ENCODE data around the gene SEC16A.

The SEC16A gene

DNA sequence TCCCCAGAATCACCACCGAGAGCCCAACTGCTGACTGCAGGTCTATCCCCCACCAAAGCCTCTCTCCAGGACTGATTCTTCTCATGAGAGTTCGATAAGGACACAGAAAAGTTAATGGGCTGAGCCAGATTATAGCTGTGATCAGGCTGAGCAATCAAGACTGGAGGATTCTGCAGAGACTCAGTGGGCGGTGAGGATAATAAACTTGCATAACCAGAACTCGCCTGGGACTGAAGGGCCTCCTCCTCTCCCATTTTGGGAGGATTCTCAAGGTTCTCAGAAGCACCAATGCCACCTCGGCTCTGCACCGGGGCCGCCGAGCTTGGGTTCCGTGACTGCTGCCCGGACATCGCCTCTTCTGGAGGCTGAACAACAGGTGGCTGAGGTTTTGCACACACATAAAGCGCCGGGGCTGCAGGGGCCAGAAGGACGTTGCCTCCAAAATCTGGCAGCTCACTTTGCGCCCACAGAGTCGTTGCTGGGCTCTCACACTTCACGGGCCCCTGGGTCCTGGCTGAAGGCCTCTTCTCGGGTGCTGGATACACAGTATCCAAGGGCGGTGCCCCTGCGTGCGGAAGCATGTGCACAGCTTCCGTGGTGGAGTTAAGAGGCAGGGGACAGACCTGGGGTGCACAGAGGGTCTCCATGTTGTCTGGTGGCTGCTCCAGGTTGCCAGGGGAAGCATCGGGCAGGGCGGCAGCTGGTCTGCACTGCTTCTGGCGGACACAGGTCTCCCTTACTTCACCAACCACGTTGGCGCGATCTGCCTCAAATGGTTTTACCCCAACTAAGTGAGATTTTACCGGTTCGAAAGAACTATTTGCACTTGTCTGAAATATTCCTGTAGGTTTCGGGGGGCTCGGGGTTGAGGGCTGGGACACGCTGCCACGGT is 7.6 kb downstream of the SEC16A start:
- TF ChIP-seq, protein P1, sequence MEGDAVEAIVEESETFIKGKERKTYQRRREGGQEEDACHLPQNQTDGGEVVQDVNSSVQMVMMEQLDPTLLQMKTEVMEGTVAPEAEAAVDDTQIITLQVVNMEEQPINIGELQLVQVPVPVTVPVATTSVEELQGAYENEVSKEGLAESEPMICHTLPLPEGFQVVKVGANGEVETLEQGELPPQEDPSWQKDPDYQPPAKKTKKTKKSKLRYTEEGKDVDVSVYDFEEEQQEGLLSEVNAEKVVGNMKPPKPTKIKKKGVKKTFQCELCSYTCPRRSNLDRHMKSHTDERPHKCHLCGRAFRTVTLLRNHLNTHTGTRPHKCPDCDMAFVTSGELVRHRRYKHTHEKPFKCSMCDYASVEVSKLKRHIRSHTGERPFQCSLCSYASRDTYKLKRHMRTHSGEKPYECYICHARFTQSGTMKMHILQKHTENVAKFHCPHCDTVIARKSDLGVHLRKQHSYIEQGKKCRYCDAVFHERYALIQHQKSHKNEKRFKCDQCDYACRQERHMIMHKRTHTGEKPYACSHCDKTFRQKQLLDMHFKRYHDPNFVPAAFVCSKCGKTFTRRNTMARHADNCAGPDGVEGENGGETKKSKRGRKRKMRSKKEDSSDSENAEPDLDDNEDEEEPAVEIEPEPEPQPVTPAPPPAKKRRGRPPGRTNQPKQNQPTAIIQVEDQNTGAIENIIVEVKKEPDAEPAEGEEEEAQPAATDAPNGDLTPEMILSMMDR (IDR thresholded peaks at IDR 0.05): no peak

DNA sequence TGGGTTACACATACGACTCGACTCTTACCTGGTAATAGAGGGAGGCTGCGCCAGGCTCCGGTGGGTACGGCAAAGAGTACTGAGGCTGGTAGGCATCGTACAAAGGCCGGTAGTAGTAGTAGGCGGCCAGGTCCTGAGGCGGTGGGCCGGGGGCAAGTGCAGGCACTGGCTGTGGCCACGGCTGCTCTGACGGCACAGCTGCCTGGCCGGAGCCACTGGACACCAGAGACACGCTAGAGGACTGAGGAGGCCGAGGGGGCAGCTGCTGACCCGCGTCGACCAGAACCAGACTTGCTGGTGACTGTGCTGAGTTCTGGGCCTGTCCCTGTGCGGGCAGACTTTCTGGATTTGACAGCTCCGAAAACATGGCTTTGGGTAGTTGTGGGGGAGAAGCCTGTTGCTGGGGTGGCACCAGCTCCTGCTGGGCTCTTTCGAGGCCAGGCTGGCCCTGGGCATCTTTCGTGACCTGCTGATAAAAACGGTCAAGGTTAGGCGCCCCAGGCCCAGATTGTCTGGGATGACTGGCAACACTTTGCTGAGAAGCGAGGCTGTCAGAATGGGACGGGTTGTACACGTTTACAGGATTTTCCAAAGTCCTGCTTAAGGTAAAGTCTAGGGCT is 8.7 kb downstream of the SEC16A start:
- TF ChIP-seq, protein P1 (IDR thresholded peaks at IDR 0.05): no peak

DNA sequence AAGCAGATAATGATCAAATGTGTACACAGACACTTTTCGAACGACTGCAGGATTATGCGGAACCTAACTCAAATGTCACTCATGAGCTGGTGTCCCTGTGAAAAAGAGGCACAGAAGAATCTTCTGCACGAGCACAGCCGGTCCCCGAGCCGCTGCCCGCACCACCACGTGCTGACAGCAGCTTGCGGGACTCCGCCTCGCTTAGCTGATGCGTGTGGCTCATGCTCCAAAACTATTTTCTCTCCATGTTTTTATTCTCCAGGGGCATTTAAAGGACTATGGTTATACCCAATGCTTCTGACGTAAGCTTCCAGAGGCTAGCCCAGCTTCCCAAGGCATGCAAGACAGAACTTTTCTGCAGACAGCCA is 9.5 kb downstream of the SEC16A start:
- TF ChIP-seq, protein P1 (IDR thresholded peaks at IDR 0.05): no peak

DNA sequence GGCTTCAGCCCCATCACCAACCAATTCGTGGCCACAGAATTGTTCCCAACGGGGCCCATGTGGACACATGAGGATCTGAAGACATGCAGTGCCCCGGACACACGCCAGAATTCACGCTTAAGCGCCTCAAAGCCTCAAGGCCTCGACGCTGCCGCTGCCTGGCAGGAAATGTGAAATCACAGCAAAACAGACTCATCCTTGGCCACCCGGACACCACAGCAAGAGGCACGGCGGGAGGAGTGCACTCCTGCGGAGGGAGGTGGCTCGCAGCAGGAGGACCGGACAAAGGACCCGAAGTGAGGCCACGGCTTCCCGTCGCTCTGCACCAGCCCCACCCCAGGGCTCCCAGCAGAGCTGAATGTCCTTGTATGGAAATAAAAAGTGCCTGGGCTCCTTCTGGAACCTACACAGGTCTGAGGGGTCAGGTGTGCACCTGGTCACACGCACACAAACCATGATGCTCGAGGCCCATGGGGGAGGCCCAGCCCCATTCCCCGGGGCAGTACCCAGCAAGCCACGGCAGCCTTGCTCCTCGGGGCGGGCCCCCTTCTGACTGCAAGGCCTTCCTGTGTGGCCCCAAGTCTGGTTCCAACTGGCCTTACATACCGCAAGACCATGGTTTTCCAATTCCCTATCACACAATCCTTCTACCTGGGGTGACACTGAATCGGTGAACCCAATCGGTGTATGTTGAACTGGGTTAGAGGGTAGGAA is 10.0 kb downstream of the SEC16A start:
- TF ChIP-seq, protein P1 (IDR thresholded peaks at IDR 0.05): no peak

DNA sequence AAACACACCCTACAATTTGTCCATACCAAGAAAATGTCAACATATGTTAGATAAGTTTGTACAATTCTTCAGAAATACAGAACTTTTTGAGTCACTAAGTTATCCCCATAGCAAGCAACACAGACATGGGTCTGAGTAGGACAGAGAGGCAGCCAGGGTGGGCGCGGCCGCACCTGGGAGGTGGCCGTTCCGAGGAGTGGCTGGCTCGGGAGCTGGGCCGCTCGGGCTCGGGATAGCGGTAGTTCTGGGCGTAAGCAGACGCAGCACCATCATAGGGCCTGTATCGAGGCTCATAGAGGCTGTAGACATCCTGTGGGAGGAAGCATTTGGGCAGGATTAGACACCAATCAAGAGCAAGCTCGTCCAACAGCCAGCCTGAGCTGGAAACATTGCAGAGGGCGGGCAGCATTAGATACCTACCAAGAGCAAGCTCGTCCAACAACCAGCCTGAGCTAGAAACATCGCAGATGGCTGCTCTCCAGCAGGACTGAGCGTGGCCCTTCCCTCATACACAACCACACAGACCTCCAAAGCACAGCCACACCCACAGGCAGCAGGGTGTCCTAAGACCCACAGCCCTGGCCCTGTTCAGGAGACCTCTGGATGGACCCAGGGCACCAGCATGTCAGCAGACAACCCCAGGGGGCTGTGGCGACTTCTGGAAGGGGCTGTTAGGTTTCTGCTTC is 10.9 kb downstream of the SEC16A start:
- TF ChIP-seq, protein P1 (IDR thresholded peaks at IDR 0.05): no peak

DNA sequence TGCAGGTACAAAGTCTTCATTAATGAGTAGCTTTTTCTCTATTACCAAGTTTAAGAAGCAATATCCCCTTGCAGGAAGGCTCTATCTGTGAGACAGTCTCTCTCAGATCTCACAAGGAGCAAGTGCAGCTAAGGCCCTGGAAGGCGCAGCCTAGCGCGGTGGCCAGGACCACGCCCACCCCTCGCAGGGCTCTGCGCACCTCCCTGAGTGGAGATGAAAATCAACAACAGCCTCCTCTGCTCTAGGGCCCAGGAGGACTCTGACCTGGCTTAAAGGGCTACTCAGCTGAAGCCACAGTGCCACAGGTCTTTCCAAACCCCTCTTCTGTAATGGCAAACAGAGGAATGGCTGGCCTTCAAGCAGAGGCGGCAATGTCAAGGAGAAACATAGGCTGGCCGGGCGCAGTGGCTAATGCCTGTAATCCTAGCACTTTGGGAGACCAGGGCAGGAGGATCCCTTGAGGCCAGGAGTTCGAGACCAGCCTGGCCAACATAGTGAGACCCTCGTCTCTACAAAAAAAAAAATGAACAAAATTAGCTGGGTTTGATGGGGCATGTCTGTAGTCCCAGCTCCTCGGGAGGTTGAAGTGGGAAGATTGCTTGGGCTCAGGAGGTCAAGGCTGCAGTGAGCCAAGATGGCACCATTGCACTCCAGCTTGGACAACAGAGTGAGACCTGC is 11.9 kb downstream of the SEC16A start:
- TF ChIP-seq, protein P1 (IDR thresholded peaks at IDR 0.05): no peak

DNA sequence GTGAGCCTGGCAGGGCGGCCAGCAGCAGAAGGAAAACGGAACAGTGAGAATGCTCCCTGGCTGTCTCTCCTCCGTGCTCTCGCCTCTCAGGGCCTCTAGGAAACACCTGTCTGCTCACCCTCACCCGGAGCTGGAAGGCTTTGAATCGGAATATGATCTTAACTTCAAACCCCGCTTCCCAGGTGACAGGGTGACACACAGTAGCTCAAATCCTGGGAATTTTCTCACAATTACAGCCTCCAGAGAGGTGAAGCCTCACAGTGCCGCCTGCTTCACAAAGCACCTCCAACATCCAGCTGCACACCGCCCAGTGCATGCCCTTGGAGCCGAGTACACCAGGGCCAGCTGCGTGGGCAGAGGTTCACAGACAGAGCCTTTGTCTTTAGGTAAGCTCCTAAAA is 12.5 kb downstream of the SEC16A start:
- TF ChIP-seq, protein P1 (IDR thresholded peaks at IDR 0.05): no peak
